ENCODE results near the gene BEND5.

BEND5 gene

GRCh38 chr1:48678710-48679505, 97.8 kb downstream of the BEND5 start:
- no peak for DNase-seq
